Measurements from ENCODE around the gene ICA1. TPM values are rescaled to one million over a fixed set of nuclear protein-coding genes. Genes with fewer than 3 reads are reported as not detected.

The ICA1 gene
- total RNA-seq, 1 experiment from 2014 or later = 3.2 TPM

- intact Hi-C loops (cut with micrococcal nuclease) = no loop called here
- ChIA-PET POLR2A (ENCODE audit: unreplicated experiment) (no interaction called here), CTCF (no interaction called here)
- Histone ChIP-seq H3K9me2 (replicated peaks; ENCODE audit: low read length) (no peaks in the 10 kb centered on the region), H4K20me1 (ENCODE audit: low read length) (no peaks in the 10 kb centered on the region), H3K36me3 (ENCODE audit: low read depth, low read length) (no peaks in the 10 kb centered on the region), H3K9me3 (ENCODE audit: low read length) (no peaks in the 10 kb centered on the region), H3K4me1 (ENCODE audit: insufficient read depth, low read length) (no peaks in the 10 kb centered on the region), H3K4me2 (ENCODE audit: low read length) (no peak overlapping the region), H3K27ac (ENCODE audit: low read length) (no peak overlapping the region), H3F3A (ENCODE audit: low read length, unreplicated experiment) (no peaks in the 10 kb centered on the region), H3K27me3 (ENCODE audit: low read length) (no peaks in the 10 kb centered on the region), H3K9ac (ENCODE audit: low read length) (no peak overlapping the region), H3K4me3 (ENCODE audit: low read length) (no peak overlapping the region), H3K79me2 (ENCODE audit: low read length) (no peaks in the 10 kb centered on the region), H2AFZ (ENCODE audit: low read length) (no peak overlapping the region)
- DNase-seq = no peak
- TF ChIP-seq EZH2phosphoT487 (IDR thresholded peaks at IDR 0.05; ENCODE audit: borderline replicate concordance, low read length) (no peak), CTCF (conservative IDR thresholded peaks at IDR 0.05; ENCODE audit: low read depth, low read length) (no peak), EZH2 (IDR thresholded peaks at IDR 0.05; ENCODE audit: low read length, unreplicated experiment) (no peak)
- BruUV-seq (replicated peaks) = no TSS peak
- no peak for ATAC-seq
These were observed 136.1 kb downstream of the ICA1 start for GRCh38 chr7:8125680-8126444.

GRCh38 chr7:8121243-8121642 lies 140.7 kb downstream of the ICA1 start:
- Histone ChIP-seq H3K4me2 (ENCODE audit: low read length) (no peak overlapping the region), H3K9ac (ENCODE audit: low read length) (no peak overlapping the region), H3K9me2 (replicated peaks; ENCODE audit: low read length) (no peaks in the 10 kb centered on the region), H3K9me3 (ENCODE audit: low read length) (no peaks in the 10 kb centered on the region), H3K27ac (ENCODE audit: low read length) (no peak overlapping the region), H3K79me2 (ENCODE audit: low read length) (no peaks in the 10 kb centered on the region), H4K20me1 (ENCODE audit: low read length) (no peaks in the 10 kb centered on the region), H2AFZ (ENCODE audit: low read length) (no peak overlapping the region), H3K27me3 (ENCODE audit: low read length) (no peaks in the 10 kb centered on the region), H3K4me1 (ENCODE audit: insufficient read depth, low read length) (no peaks in the 10 kb centered on the region), H3K4me3 (ENCODE audit: low read length) (no peak overlapping the region), H3F3A (ENCODE audit: low read length, unreplicated experiment) (no peaks in the 10 kb centered on the region), H3K36me3 (ENCODE audit: low read depth, low read length) (no peaks in the 10 kb centered on the region)
- TF ChIP-seq CTCF (conservative IDR thresholded peaks at IDR 0.05; ENCODE audit: low read depth, low read length) = no peak
- no peak for TF ChIP-seq EZH2phosphoT487 (IDR thresholded peaks at IDR 0.05; ENCODE audit: borderline replicate concordance, low read length)
- TF ChIP-seq EZH2 (IDR thresholded peaks at IDR 0.05; ENCODE audit: low read length, unreplicated experiment) = no peak
- BruUV-seq (replicated peaks) = no TSS peak
- intact Hi-C loops (cut with micrococcal nuclease) = no loop called here
- ChIA-PET POLR2A (ENCODE audit: unreplicated experiment) (no interaction called here), CTCF (no interaction called here)
- no peak for DNase-seq
- ATAC-seq = no peak

- no peaks in the 10 kb centered on the region for H3K36me3 ChIP-seq (ENCODE audit: low read depth, low read length)
- no peaks in the 10 kb centered on the region for H3K79me2 ChIP-seq (ENCODE audit: low read length)
- ChIA-PET CTCF (no interaction called here), POLR2A (ENCODE audit: unreplicated experiment) (no interaction called here)
- H3K9me3 ChIP-seq (ENCODE audit: low read length) = no peaks in the 10 kb centered on the region
- ATAC-seq = no peak
- H3K9ac ChIP-seq (ENCODE audit: low read length) = no peak overlapping the region
- no peak overlapping the region for H3K4me2 ChIP-seq (ENCODE audit: low read length)
- H3K4me1 ChIP-seq (ENCODE audit: insufficient read depth, low read length) = no peaks in the 10 kb centered on the region
- no peak for DNase-seq
- H3K4me3 ChIP-seq (ENCODE audit: low read length) = no peak overlapping the region
- no peaks in the 10 kb centered on the region for H3F3A ChIP-seq (ENCODE audit: low read length, unreplicated experiment)
- no peaks in the 10 kb centered on the region for H3K9me2 ChIP-seq (replicated peaks; ENCODE audit: low read length)
- TF ChIP-seq EZH2 (IDR thresholded peaks at IDR 0.05; ENCODE audit: low read length, unreplicated experiment) (no peak), EZH2phosphoT487 (IDR thresholded peaks at IDR 0.05; ENCODE audit: borderline replicate concordance, low read length) (no peak), CTCF (conservative IDR thresholded peaks at IDR 0.05; ENCODE audit: low read depth, low read length) (no peak)
- H3K27ac ChIP-seq (ENCODE audit: low read length) = no peak overlapping the region
- BruUV-seq (replicated peaks) = no TSS peak
- H4K20me1 ChIP-seq (ENCODE audit: low read length) = no peaks in the 10 kb centered on the region
- no peaks in the 10 kb centered on the region for H3K27me3 ChIP-seq (ENCODE audit: low read length)
- no peak overlapping the region for H2AFZ ChIP-seq (ENCODE audit: low read length)
- intact Hi-C loops (cut with micrococcal nuclease) = no loop called here
These were observed 141.4 kb downstream of the ICA1 start for GRCh38 chr7:8120390-8121058.

All from PC-3 (cell line).